K562 (cell line): Measurements from ENCODE around the gene CCL16. TPM values are rescaled to one million over a fixed set of nuclear protein-coding genes. Genes with fewer than 3 reads are reported as not detected.

ENCODE experiments used
- ATAC-seq: fragments of 200-7000 bp; cut with Tn5 transposase; 3 replicates; pipeline ENCODE4 v1.9.1; 2020; ENCODE audit warnings: moderate library complexity
- BruUV-seq: library from RNA; stranded (reverse); fragments of 400-500 nt; replicated peaks from 2 replicates; lab custom pipeline; 2021; lab: Mats Ljungman, UMichigan
- CTCF ChIA-PET: fragments of 300-600 bp; formaldehyde crosslinking; extraction: SDS; loops from one replicate; lab custom pipeline; 2021; ENCODE audit warnings: low intra/inter-chr PET ratio; lab: Yijun Ruan, JAX
- POLR2A ChIA-PET: fragments of 300-600, 350-650 bp; sonication (Branson Sonifier 250); formaldehyde crosslinking; extraction: SDS; loops from one replicate; lab custom pipeline; 2021; ENCODE audit warnings: antibody characterized with exemption, inconsistent platforms; lab: Yijun Ruan, JAX
- DNase-seq, 4 experiments: peaks; one replicate each; pipeline versions ENCODE4 v3.0.0 to v3.0.0-alpha.2; 2011 to 2018; ENCODE audit warnings: low spot score in 3 of 4, mixed read lengths in 3 of 4; ENCODE audit errors: extremely low read depth in 1 of 4
- FAIRE-seq: peaks from 2 replicates; lab custom pipeline; 2011; peaks lifted over from hg19 to GRCh38; lab: Jason Lieb, UNC
- H2AFZ ChIP-seq: 2 replicates; pipeline ENCODE4 v1.6.0; 2011; ENCODE audit warnings: low read depth, low read length, control low read depth, inconsistent platforms
- H3K27ac ChIP-seq: fragments of 200-600 bp; 3 replicates; pipeline ENCODE4 v1.8.0; 2011; ENCODE audit warnings: low read depth, mild to moderate bottlenecking, control low read depth, inconsistent platforms, low read length, moderate library complexity, mixed read lengths; ENCODE audit errors: extremely low read depth
- H3K27me3 ChIP-seq, 2 experiments: fragments of 300-600 bp in 1 of 2; 2 replicates in 1 of 2; 3 replicates in 1 of 2; pipeline versions ENCODE4 v1.6.0 to v1.8.0; 2011; ENCODE audit warnings: inconsistent platforms in 2 of 2, low read length in 2 of 2, mild to moderate bottlenecking in 1 of 2, mixed read lengths in 1 of 2, moderate library complexity in 1 of 2; ENCODE audit not compliant: control insufficient read depth in 2 of 2, insufficient read depth in 2 of 2
- H3K36me3 ChIP-seq: fragments of 300-600 bp; 3 replicates; pipeline ENCODE4 v1.8.0; 2011; ENCODE audit warnings: mild to moderate bottlenecking, low read length, inconsistent platforms; ENCODE audit not compliant: control insufficient read depth, insufficient read depth
- H3K4me1 ChIP-seq, 2 experiments: fragments of 200-600 bp in 1 of 2; replicated peaks in 1 of 2; 2 replicates in 1 of 2; 3 replicates in 1 of 2; pipeline versions ENCODE4 v1.5.1 to v1.8.0; 2011; ENCODE audit warnings: inconsistent platforms in 2 of 2, low read length in 2 of 2, mild to moderate bottlenecking in 1 of 2, mixed read lengths in 1 of 2, moderate library complexity in 1 of 2; ENCODE audit not compliant: control insufficient read depth in 2 of 2, insufficient read depth in 2 of 2
- H3K4me2 ChIP-seq: 2 replicates; pipeline ENCODE4 v1.6.1; 2011; ENCODE audit warnings: low read length, control low read depth, inconsistent platforms, mixed read lengths; ENCODE audit not compliant: insufficient read depth
- H3K4me3 ChIP-seq: fragments of 200-600 bp; sonication (generic), shearing (Covaris generic); 2 replicates; pipeline ENCODE4 v1.5.1; 2016; ENCODE audit warnings: control low read depth, inconsistent platforms
- H3K79me2 ChIP-seq: fragments of 200-600 bp; 3 replicates; pipeline ENCODE4 v1.8.0; 2011; ENCODE audit warnings: low read length, inconsistent platforms; ENCODE audit not compliant: control insufficient read depth, insufficient read depth
- H3K9ac ChIP-seq, 2 experiments: 2 replicates each; pipeline versions ENCODE4 v1.6.0 to v1.6.1; 2011; ENCODE audit warnings: low read depth in 2 of 2, low read length in 2 of 2, control low read depth in 1 of 2, inconsistent platforms in 1 of 2, mild to moderate bottlenecking in 1 of 2, mixed read lengths in 1 of 2; ENCODE audit not compliant: insufficient read depth in 1 of 2
- H3K9me1 ChIP-seq: one replicate; pipeline ENCODE4 v1.6.0; 2011; ENCODE audit warnings: inconsistent platforms, mild to moderate bottlenecking, low read length, moderate library complexity; ENCODE audit not compliant: control insufficient read depth, insufficient read depth
- H3K9me3 ChIP-seq: replicated peaks from 2 replicates; pipeline ENCODE4 v1.5.1; 2011; ENCODE audit warnings: low read depth, low read length, inconsistent platforms; ENCODE audit not compliant: control insufficient read depth, insufficient read depth
- H4K20me1 ChIP-seq: replicated peaks from 2 replicates; pipeline ENCODE4 v1.6.1; 2011; ENCODE audit warnings: low read length, inconsistent platforms, mixed read lengths; ENCODE audit not compliant: control insufficient read depth, insufficient read depth
- E2F3 ChIP-seq: fragments of 250-450 bp; sonication (Bioruptor Pico); IDR thresholded peaks from 2 replicates; pipeline ENCODE4 v1.4.0; 2020; ENCODE audit warnings: mild to moderate bottlenecking
- ELF1 ChIP-seq: fragments of 200-800 bp; sonication (Bioruptor generic); IDR thresholded peaks from 2 replicates; pipeline ENCODE4 v1.6.1; 2016; ENCODE audit warnings: missing genetic modification characterization, missing compliant biosample characterization
- FOXA3 ChIP-seq, 2 experiments: fragments of 450-650 bp in 1 of 2; sonication (generic) in 1 of 2; formaldehyde crosslinking; IDR thresholded peaks in 1 of 2; conservative IDR thresholded peaks in 1 of 2; 2 replicates each; pipeline versions ENCODE4 v1.4.0 to v1.8.0; 2020 to 2022; ENCODE audit warnings: mild to moderate bottlenecking in 2 of 2, missing genetic modification reagents in 1 of 2
- FOXP1 ChIP-seq: sonication (generic); formaldehyde crosslinking; IDR thresholded peaks from 2 replicates; pipeline ENCODE4 v1.8.0; 2022; ENCODE audit warnings: mild to moderate bottlenecking, missing genetic modification reagents
- HDAC8 ChIP-seq: fragments of 450-650 bp; IDR thresholded peaks from 2 replicates; pipeline ENCODE4 v1.6.1; 2016; ENCODE audit warnings: mild to moderate bottlenecking, missing genetic modification characterization, moderate library complexity, missing compliant biosample characterization
- HMG20A ChIP-seq: fragments of 450-650 bp; formaldehyde crosslinking; conservative IDR thresholded peaks from 2 replicates; pipeline ENCODE4 v1.4.0; 2020; ENCODE audit warnings: mild to moderate bottlenecking, mixed read lengths
- HNRNPL ChIP-seq: fragments of 200-400 bp; formaldehyde crosslinking; IDR thresholded peaks from 2 replicates; pipeline ENCODE4 v1.6.1; 2017; ENCODE audit warnings: low read depth, mild to moderate bottlenecking, low read length
- MTA1 ChIP-seq: fragments of 450-650 bp; IDR thresholded peaks from 2 replicates; pipeline ENCODE4 v1.6.1; 2017; ENCODE audit warnings: borderline replicate concordance
- PRPF4 ChIP-seq: fragments of 200-400 bp; formaldehyde crosslinking; IDR thresholded peaks from one replicate; pipeline ENCODE4 v1.6.1; 2017; ENCODE audit warnings: low read length, low read depth, mild to moderate bottlenecking; ENCODE audit not compliant: insufficient read depth, poor library complexity, severe bottlenecking
- RAD51 ChIP-seq: fragments of 450-650 bp; IDR thresholded peaks from 2 replicates; pipeline ENCODE4 v1.7.1; 2016; ENCODE audit warnings: low read depth, mild to moderate bottlenecking, borderline replicate concordance
- RNF219 ChIP-seq: fragments of 250-450 bp; sonication (Bioruptor Pico); IDR thresholded peaks from 2 replicates; pipeline ENCODE4 v1.5.0; 2022; ENCODE audit warnings: mild to moderate bottlenecking
- TAF7 ChIP-seq: fragments of 450-650 bp; IDR thresholded peaks from 2 replicates; pipeline ENCODE4 v1.6.1; 2016; ENCODE audit warnings: missing genetic modification characterization, missing compliant biosample characterization
- ZNF507 ChIP-seq: conservative IDR thresholded peaks from 2 replicates; pipeline ENCODE4 v1.6.1; 2017; ENCODE audit warnings: missing genetic modification characterization, missing compliant biosample characterization
- ZNF717 ChIP-seq: fragments of 250-450 bp; sonication (Bioruptor Pico); IDR thresholded peaks from 2 replicates; pipeline ENCODE4 v1.5.0; 2021
- ZNF740 ChIP-seq, 3 experiments: fragments of 200-800 bp in 1 of 3; sonication (Bioruptor generic) in 1 of 3; sonication (generic) in 1 of 3; formaldehyde crosslinking in 1 of 3; IDR thresholded peaks; 2 replicates each; pipeline versions ENCODE4 v1.6.1 to v1.8.0; 2016 to 2022; ENCODE audit warnings: mild to moderate bottlenecking in 2 of 3, missing compliant biosample characterization in 2 of 3, missing genetic modification characterization in 2 of 3, missing genetic modification reagents in 1 of 3
- WGBS: fragments of 100-300 bp; shearing (Covaris generic); methylation state at CpG from one replicate; pipeline ENCODE4 v1.1.6; 2016; ENCODE audit warnings: low coverage, mixed read lengths; ENCODE audit not compliant: insufficient coverage; ENCODE audit errors: missing lambda C conversion rate; 5-methylcytosine and 5-hydroxymethylcytosine counted together
- in situ Hi-C: fragments of 300-500 bp; cut with MboI; formaldehyde crosslinking; loops from 4 replicates; pipeline ENCODE4 v1.15.0; 2018; ENCODE audit warnings: inconsistent platforms, mixed read lengths
- intact Hi-C: fragments of 100-400 bp; cut with micrococcal nuclease; formaldehyde crosslinking; loops from 2 replicates; pipeline ENCODE4 v1.14.2; 2022
- polyA plus RNA-seq, 8 experiments: library from polyadenylated mRNA; depleted of rRNA in 4 of 8; stranded (reverse) in 5 of 8; unstranded in 3 of 8; fragments of >200 nt; fragmentation: Nextera tagmentation in 2 of 8; fragmentation: Illumina TruSeq in 1 of 8; extraction: Ambion mirVana in 2 of 8; extraction: Trizol in 1 of 8; gene quantifications; 2 replicates each; pipeline versions ENCODE4 v1.2.1 to v1.2.3, GENCODE V29; 2011 to 2014; ENCODE audit warnings: inconsistent platforms in 1 of 8, missing spikeins in 1 of 8
- total RNA-seq, 7 experiments: library from RNA; depleted of rRNA in 6 of 7; stranded (reverse); fragments of >200 nt in 6 of 7; fragmentation: Illumina TruSeq in 2 of 7; extraction: Trizol in 2 of 7; gene quantifications; 2 replicates each; pipeline versions ENCODE4 v1.2.1 to v1.2.3, GENCODE V29; 2011 to 2021; ENCODE audit warnings: low replicate concordance in 1 of 7

The CCL16 gene
- total and polyA plus RNA-seq, 9 of the 15 experiments (the other 6 are each of a cell fraction or from before 2014, with no cell fraction given), result not detected

GRCh38 chr17:35982409-35983191 is 1.3 kb upstream of the CCL16 start:
- ATAC-seq (no peak), DNase-seq (no peak), FAIRE-seq (no peak)
- ChIA-PET POLR2A (interaction anchor here (2.0 kb wide), 1 partner anchor 11 kb away, joined by 5 read pairs; no protein-coding TSS in a partner anchor), CTCF (no interaction called here)
- H2AFZ ChIP-seq, result no peak overlapping the region
- no peaks in the 10 kb centered on the region for H3K9me3 ChIP-seq
- H3K4me2 ChIP-seq, result no peak overlapping the region
- H3K79me2 ChIP-seq, result no peaks in the 10 kb centered on the region
- peaks cover 12 to 48% of the 10 kb centered on the region in 2 experiments; a peak in 4 of 5 replicates for H3K27me3 ChIP-seq
- H3K9ac ChIP-seq, result no peak overlapping the region
- no TSS peak for BruUV-seq
- intact Hi-C loops, result no loop called here
- no peak overlapping the region for H3K4me3 ChIP-seq
- no peak overlapping the region for H3K27ac ChIP-seq
- no peaks in the 10 kb centered on the region for H3K4me1 ChIP-seq
- no peaks in the 10 kb centered on the region for H3K9me1 ChIP-seq
- WGBS, result 3% methylated on average over 3 of the region's 3 CpGs
- no peaks in the 10 kb centered on the region for H3K36me3 ChIP-seq
- in situ Hi-C loops, result no loop called here
- no peaks in the 10 kb centered on the region; the same call in 1 of the 2 replicates for H4K20me1 ChIP-seq
- TF ChIP-seq RAD51 (no peak), ZNF717 (CRISPR knock-in tag) (no peak), FOXA3 (CRISPR knock-in tag; conservative IDR thresholded peaks at IDR 0.05 in 1 of 2, IDR thresholded peaks at IDR 0.05 in 1 of 2) (no peak), RNF219 (CRISPR knock-in tag) (no peak), E2F3 (CRISPR knock-in tag) (no peak), ZNF740 (CRISPR knock-in tag; IDR thresholded peaks at IDR 0.05) (no peak), ZNF740 (tag; IDR thresholded peaks at IDR 0.05) (no peak), HMG20A (CRISPR knock-in tag) (no peak), MTA1 (no peak), HNRNPL (no peak), ELF1 (tag) (no peak), PRPF4 (no peak), HDAC8 (tag) (no peak), ZNF507 (tag) (no peak), FOXP1 (CRISPR knock-in tag) (no peak), TAF7 (no peak)
